ENCODE measurements around the gene MZF1. TPM values are rescaled to one million over a fixed set of nuclear protein-coding genes. Genes with fewer than 3 reads are reported as not detected.
A peak's percentile ranks its signal among the peaks of the same experiment; 100 is the strongest.

The MZF1 gene
- total and polyA plus RNA-seq, 9 of the 15 experiments (the other 6 are each of a cell fraction or from before 2014, with no cell fraction given) = 0.31 to 29.3 (median 11.5) TPM

DNA sequence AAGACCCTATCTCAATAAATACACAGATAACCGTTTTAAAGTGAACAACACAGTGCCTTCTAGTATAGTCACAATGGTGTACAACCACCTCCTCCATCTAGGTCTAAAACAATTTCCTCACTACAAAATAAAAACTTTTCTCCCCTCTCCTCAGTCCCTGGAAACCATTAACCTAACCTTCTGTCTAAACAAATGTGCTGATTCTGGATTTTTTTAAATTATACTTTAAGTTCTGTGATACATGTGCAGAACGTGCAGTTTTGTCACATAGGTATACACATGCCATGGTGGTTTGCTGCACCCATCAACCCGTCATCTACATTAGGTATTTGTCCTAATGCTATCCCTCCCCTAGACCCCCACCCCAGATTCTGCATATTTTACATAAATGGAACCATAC, 43.7 kb downstream of the MZF1 start (continued):
- TF ChIP-seq ZNF436 (CRISPR knock-in tag; IDR thresholded peaks at IDR 0.05) (no peak), MAFF (IDR thresholded peaks at IDR 0.05; ENCODE audit: low read length) (peak; percentile 49)

DNA sequence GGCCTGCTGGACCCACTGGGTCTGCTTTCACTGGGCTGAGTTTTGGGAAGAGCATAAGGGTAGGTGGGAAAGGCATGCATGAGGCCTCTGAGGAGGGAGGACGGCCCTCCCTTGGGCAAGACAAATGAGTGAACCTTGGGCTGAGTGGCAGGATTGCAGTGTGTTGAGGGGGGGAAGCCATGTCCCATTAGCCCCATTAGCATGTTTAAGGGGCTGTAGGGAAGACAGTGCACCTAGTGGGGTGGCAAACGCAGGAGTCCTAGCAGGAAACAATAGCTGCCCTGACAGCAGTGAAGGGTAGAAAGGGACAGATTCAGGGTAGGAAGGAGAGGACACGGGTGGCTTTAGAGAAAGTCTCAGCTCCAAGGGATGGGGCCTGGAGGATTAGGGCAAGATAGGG, 50.4 kb downstream of the MZF1 start:
- intact Hi-C loops (cut with micrococcal nuclease) = no loop called here
- no peak overlapping the region for H3K4me2 ChIP-seq (ENCODE audit: insufficient read depth, low read length)
- in situ Hi-C loops (cut with MboI) = no loop called here
- FAIRE-seq (no peak), ATAC-seq (no peak), DNase-seq (ENCODE audit: extremely low read depth in 1 of 4, low spot score in 3 of 4) (no peak)
- H3K4me1 ChIP-seq (replicated peaks in 1 of 2; ENCODE audit: control insufficient read depth in 2 of 2, insufficient read depth in 2 of 2, low read length in 2 of 2) = peaks cover 11 to 28% of the 10 kb centered on the region in 2 experiments
- H2AFZ ChIP-seq (ENCODE audit: low read depth, low read length) = peak overlapping the region; percentile 55
- no peak overlapping the region for H3K4me3 ChIP-seq
- H4K20me1 ChIP-seq (replicated peaks; ENCODE audit: control insufficient read depth, insufficient read depth, low read length) = no peaks in the 10 kb centered on the region
- ChIA-PET POLR2A (no interaction called here), CTCF (ENCODE audit: low intra/inter-chr PET ratio) (interaction anchor here (1.3 kb wide), 1 partner anchor 57 kb away, joined by 4 read pairs; no protein-coding TSS in a partner anchor)
- H3K27ac ChIP-seq (ENCODE audit: extremely low read depth, low read depth, low read length) = no peak overlapping the region
- no TSS peak for BruUV-seq (replicated peaks)
- no peaks in the 10 kb centered on the region; the same call in 2 of the 3 replicates for H3K36me3 ChIP-seq (ENCODE audit: control insufficient read depth, insufficient read depth, low read length)
- no peaks in the 10 kb centered on the region for H3K27me3 ChIP-seq (ENCODE audit: control insufficient read depth in 2 of 2, insufficient read depth in 2 of 2, low read length in 2 of 2)
- H3K79me2 ChIP-seq (ENCODE audit: control insufficient read depth, insufficient read depth, low read length) = peaks cover 26% of the 10 kb centered on the region
- no peak for TF ChIP-seq SMARCB1 (IDR thresholded peaks at IDR 0.05; ENCODE audit: insufficient read length, low read depth)
- TF ChIP-seq ZNF780A (CRISPR knock-in tag; IDR thresholded peaks at IDR 0.05) = no peak
- TF ChIP-seq ZNF507 (tag; conservative IDR thresholded peaks at IDR 0.05) = no peak
- no peak for TF ChIP-seq MTA3 (IDR thresholded peaks at IDR 0.05; ENCODE audit: borderline replicate concordance)
- no peak for TF ChIP-seq ZNF253 (CRISPR knock-in tag; conservative IDR thresholded peaks at IDR 0.05)
- TF ChIP-seq, protein P1, sequence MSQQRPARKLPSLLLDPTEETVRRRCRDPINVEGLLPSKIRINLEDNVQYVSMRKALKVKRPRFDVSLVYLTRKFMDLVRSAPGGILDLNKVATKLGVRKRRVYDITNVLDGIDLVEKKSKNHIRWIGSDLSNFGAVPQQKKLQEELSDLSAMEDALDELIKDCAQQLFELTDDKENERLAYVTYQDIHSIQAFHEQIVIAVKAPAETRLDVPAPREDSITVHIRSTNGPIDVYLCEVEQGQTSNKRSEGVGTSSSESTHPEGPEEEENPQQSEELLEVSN (IDR thresholded peaks at IDR 0.05; ENCODE audit: borderline replicate concordance in 1 of 2, extremely low read depth in 1 of 2, insufficient read depth in 1 of 2, insufficient read length in 1 of 2, low read depth in 1 of 2, low read length in 1 of 2, poor library complexity in 1 of 2, severe bottlenecking in 1 of 2) = no peak
- no peak for TF ChIP-seq ATF1 (CRISPR knock-in tag; IDR thresholded peaks at IDR 0.05)
- TF ChIP-seq ATF1 (tag; IDR thresholded peaks at IDR 0.05) = no peak
- TF ChIP-seq ZC3H8 (IDR thresholded peaks at IDR 0.05) = no peak
- no peak for TF ChIP-seq ZZZ3 (IDR thresholded peaks at IDR 0.05)
- TF ChIP-seq, protein P2, sequence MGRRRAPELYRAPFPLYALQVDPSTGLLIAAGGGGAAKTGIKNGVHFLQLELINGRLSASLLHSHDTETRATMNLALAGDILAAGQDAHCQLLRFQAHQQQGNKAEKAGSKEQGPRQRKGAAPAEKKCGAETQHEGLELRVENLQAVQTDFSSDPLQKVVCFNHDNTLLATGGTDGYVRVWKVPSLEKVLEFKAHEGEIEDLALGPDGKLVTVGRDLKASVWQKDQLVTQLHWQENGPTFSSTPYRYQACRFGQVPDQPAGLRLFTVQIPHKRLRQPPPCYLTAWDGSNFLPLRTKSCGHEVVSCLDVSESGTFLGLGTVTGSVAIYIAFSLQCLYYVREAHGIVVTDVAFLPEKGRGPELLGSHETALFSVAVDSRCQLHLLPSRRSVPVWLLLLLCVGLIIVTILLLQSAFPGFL (CRISPR knock-in tag; IDR thresholded peaks at IDR 0.05) = no peak
- TF ChIP-seq GABPB2 (CRISPR knock-in tag; conservative IDR thresholded peaks at IDR 0.05) = no peak
- no peak for TF ChIP-seq TRIM28 (IDR thresholded peaks at IDR 0.05)
- TF ChIP-seq, protein P3, sequence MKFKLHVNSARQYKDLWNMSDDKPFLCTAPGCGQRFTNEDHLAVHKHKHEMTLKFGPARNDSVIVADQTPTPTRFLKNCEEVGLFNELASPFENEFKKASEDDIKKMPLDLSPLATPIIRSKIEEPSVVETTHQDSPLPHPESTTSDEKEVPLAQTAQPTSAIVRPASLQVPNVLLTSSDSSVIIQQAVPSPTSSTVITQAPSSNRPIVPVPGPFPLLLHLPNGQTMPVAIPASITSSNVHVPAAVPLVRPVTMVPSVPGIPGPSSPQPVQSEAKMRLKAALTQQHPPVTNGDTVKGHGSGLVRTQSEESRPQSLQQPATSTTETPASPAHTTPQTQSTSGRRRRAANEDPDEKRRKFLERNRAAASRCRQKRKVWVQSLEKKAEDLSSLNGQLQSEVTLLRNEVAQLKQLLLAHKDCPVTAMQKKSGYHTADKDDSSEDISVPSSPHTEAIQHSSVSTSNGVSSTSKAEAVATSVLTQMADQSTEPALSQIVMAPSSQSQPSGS (CRISPR knock-in tag; IDR thresholded peaks at IDR 0.05) = no peak
- TF ChIP-seq ZNF79 (CRISPR knock-in tag; IDR thresholded peaks at IDR 0.05; ENCODE audit: low read depth) = no peak
- 0 out of 4 replicates have a peak overlapping the region, but pooled peaks of 1 of the 2 experiments have one; percentile 19 for H3K9ac ChIP-seq (ENCODE audit: insufficient read depth in 1 of 2, low read depth in 2 of 2, low read length in 2 of 2)
- peaks cover 3% of the 10 kb centered on the region for H3K9me1 ChIP-seq (ENCODE audit: control insufficient read depth, insufficient read depth, low read length)
- no peaks in the 10 kb centered on the region for H3K9me3 ChIP-seq (replicated peaks; ENCODE audit: control insufficient read depth, insufficient read depth, low read depth, low read length)
- 27% methylated on average over 3 of the region's 3 CpGs for WGBS (ENCODE audit: insufficient coverage, low coverage, missing lambda C conversion rate)

All from K562 (cell line).